Stimulated activated memory B cell treated with anti-CD40 and anti-IgM and Interleukin-4, amounts not matched to agents 10 μg/mL and 1 μg/mL and 100 μg/mL, for 72 hours (primary cell): ENCODE results near the gene ARRDC2.

Experiments
- ATAC-seq: fragments of 150-1000 bp; cut with Tn5 transposase; 2 replicates; pipeline ENCODE4 v1.10.0; 2021
- H3K27ac Mint-ChIP-seq: one replicate; pipeline ENCODE4 v1.8.0; 2022; ENCODE audit warnings: mild to moderate bottlenecking, mixed read lengths
- H3K27me3 Mint-ChIP-seq: one replicate; pipeline ENCODE4 v1.8.0; 2022; ENCODE audit warnings: mixed read lengths
- H3K36me3 Mint-ChIP-seq: one replicate; pipeline ENCODE4 v1.8.0; 2022; ENCODE audit warnings: mixed read lengths
- H3K4me1 Mint-ChIP-seq: one replicate; pipeline ENCODE4 v1.8.0; 2022; ENCODE audit warnings: mixed read lengths
- H3K4me3 Mint-ChIP-seq: one replicate; pipeline ENCODE4 v1.8.0; 2022; ENCODE audit warnings: mild to moderate bottlenecking, moderate library complexity, mixed read lengths
- H3K9me3 Mint-ChIP-seq: one replicate; pipeline ENCODE4 v1.8.0; 2022; ENCODE audit warnings: mixed read lengths

ARRDC2 gene

DNA sequence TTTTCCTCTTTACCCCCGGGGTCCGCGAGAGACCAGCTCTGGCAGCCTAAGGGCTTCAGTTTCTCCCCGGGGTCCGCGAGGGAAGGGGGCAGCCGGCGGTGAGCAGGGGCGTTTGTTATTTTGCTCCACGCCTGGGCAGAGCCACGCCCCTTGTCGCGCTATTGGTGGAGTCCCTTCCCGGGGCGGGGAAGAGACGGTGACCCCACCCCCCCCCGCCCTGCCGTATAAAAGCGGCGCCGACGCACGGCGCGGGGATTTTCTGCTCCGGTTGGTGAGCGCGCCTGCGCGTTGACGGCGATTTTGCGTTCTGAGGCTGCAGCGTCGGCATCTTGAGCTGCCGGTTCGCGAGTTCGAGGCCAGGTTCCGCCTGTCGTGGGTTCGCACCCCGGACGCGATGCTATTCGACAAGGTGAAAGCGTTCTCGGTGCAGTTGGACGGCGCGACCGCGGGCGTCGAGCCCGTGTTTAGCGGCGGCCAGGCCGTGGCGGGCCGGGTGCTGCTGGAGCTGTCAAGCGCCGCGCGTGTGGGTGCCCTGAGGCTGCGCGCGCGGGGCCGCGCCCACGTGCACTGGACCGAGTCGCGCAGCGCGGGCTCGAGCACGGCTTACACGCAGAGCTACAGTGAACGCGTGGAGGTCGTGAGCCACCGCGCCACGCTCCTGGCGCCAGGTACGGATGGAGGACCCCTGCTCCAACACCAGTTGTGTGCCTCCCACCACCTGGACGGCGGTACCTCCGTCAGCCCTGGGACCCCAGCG, at the start of gene ARRDC2:
Gene ARRDC2 (plus strand): TSS at position 254 of the 757 bp plus-strand sequence. CDS start 141 bp downstream, at position 395.
- ATAC-seq = peak; percentile 92
- no peaks in the 10 kb centered on the region for H3K27me3 Mint-ChIP-seq
- H3K27ac Mint-ChIP-seq = peak within 1 kb of the TSS; percentile 84
- peaks cover 46% of the 10 kb centered on the region for H3K36me3 Mint-ChIP-seq
- H3K4me3 Mint-ChIP-seq = peak within 1 kb of the TSS; percentile 92
- no peaks in the 10 kb centered on the region for H3K9me3 Mint-ChIP-seq
- H3K4me1 Mint-ChIP-seq = peaks cover 37% of the 10 kb centered on the region

- no peak for ATAC-seq
- H3K4me3 Mint-ChIP-seq = no peak overlapping the region
- peaks cover 5% of the 10 kb centered on the region for H3K36me3 Mint-ChIP-seq
- no peaks in the 10 kb centered on the region for H3K9me3 Mint-ChIP-seq
- peaks cover 67% of the 10 kb centered on the region for H3K27me3 Mint-ChIP-seq
- H3K4me1 Mint-ChIP-seq = peaks cover 27% of the 10 kb centered on the region
- H3K27ac Mint-ChIP-seq = no peak overlapping the region
These were observed 43.9 kb upstream of the ARRDC2 start for GRCh38 chr19:17963936-17964691.

DNA sequence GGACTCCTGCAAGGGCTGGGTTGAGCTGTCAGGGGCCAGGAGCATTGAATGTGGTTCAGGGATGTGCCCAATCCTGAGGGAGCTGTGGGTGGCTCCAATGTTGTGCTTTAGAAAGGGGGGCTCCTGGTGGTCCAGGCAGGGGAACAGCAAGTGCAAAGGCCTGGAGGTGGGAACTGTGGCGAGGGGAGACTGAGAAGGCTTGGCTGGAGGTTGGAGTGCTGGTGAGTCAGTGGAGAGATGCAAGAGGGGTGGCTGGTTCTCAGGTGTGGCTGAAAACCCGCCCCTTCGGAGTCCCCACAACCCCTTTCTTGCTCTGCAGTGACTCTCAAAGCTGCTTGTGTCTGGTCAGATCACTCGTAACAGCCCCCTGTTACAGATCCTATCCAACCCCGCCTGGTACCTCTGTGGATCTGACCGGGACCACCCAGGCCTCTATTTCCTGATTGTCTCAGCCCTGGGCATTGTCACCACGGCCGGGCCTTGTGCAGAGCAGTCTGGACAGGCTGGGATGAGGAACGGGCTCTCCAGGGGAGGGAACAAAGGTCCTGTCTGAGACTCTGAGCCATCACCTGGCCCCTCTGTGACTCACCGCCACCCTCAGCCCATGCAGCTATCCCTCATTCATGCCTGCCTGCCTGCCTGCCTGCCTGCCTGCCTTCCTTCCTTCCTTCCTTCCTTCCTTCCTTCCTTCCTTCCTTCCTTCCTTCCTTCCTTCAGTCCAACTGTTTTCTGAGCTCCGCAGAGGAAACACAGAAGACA, 42.4 kb upstream of the ARRDC2 start:
- peaks cover 27% of the 10 kb centered on the region for H3K4me1 Mint-ChIP-seq
- peaks cover 5% of the 10 kb centered on the region for H3K36me3 Mint-ChIP-seq
- H3K27me3 Mint-ChIP-seq = peaks cover 77% of the 10 kb centered on the region
- no peak overlapping the region for H3K27ac Mint-ChIP-seq
- no peaks in the 10 kb centered on the region for H3K9me3 Mint-ChIP-seq
- ATAC-seq = no peak
- no peak overlapping the region for H3K4me3 Mint-ChIP-seq

GRCh38 chr19:17966129-17966483, 41.9 kb upstream of the ARRDC2 start:
- peaks cover 5% of the 10 kb centered on the region for H3K36me3 Mint-ChIP-seq
- H3K27ac Mint-ChIP-seq = no peak overlapping the region
- ATAC-seq = no peak
- H3K9me3 Mint-ChIP-seq = no peaks in the 10 kb centered on the region
- peaks cover 27% of the 10 kb centered on the region for H3K4me1 Mint-ChIP-seq
- H3K27me3 Mint-ChIP-seq = peaks cover 77% of the 10 kb centered on the region
- H3K4me3 Mint-ChIP-seq = no peak overlapping the region

GRCh38 chr19:17966550-17967256, 41.3 kb upstream of the ARRDC2 start, which contains the start of gene KCNN1:
TSS of gene KCNN1 (plus strand) at chr19:17967107. CDS start at chr19:17973889, 6,782 bp downstream.
- peak; percentile 6 for ATAC-seq
- H3K4me3 Mint-ChIP-seq = peak within 1 kb of the TSS; percentile 49
- no peaks in the 10 kb centered on the region for H3K9me3 Mint-ChIP-seq
- peaks cover 75% of the 10 kb centered on the region for H3K27me3 Mint-ChIP-seq
- H3K4me1 Mint-ChIP-seq = peaks cover 27% of the 10 kb centered on the region
- peaks cover 5% of the 10 kb centered on the region for H3K36me3 Mint-ChIP-seq
- H3K27ac Mint-ChIP-seq = no peak within 1 kb of the TSS

DNA sequence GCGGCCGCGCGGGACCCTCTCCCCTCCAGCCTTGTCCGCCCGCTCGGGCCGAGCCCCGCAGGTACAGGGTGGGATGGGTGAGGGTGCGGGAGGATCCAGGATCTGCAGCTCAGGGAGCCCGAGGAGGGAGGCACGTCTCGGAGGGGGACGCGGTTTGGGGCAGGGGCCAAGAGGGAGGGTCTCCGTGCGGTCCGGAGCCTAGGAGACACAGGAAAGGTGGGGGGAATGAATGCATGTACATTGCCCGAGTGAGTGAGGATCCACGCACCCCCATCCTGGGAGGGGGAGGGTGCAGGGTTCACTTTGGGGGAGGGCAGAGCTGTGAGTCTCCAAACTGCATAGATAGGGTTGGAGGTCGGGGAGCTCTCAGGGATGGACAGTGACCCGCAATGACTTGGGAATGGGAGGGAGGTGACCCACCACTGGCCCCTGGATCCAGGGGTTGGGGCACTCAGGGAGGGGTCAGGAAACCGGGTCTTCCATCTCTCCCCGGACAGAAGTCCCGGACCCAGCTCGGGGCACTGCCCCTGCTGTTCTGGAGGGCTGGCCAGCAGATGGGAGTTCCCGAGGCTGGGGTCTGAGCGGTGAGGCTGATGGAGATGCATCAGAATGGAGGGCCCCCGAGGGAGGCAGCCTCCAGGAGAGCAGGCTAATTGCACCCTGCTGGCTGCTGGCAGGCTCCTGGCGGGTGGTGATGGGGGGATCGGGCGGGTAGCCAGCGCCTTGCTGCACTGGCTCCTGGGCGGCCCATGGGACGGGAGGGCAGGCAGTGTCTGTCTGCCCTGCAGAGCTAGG, 40.5 kb upstream of the ARRDC2 start:
- Mint-ChIP-seq H3K4me1 (peaks cover 27% of the 10 kb centered on the region), H3K36me3 (peaks cover 5% of the 10 kb centered on the region), H3K4me3 (no peak overlapping the region), H3K27ac (no peak overlapping the region), H3K9me3 (no peaks in the 10 kb centered on the region), H3K27me3 (peaks cover 67% of the 10 kb centered on the region)
- peak; percentile 17 for ATAC-seq

DNA sequence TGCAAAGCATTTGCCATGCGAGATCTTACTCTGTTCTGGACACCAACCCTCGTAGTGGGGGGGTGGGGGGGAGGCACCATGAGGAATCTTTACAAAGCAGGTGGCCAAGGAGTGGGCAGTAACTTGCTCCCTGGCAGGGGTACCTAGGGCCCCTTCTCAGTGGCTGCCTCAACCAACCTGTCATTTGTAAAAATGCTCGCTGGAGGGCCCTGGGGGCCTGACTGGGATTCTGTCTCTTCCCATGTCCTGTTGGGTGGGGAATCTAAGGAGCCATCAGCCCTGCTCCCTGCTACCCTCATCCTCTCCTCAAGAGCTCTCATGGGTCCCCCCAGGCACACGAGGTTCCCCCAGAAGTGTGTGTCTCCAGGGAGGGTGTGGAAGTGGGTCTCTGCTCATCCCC, 39.6 kb upstream of the ARRDC2 start:
- ATAC-seq = no peak
- no peaks in the 10 kb centered on the region for H3K9me3 Mint-ChIP-seq
- H3K27me3 Mint-ChIP-seq = peaks cover 59% of the 10 kb centered on the region
- H3K27ac Mint-ChIP-seq = no peak overlapping the region
- H3K4me3 Mint-ChIP-seq = no peak overlapping the region
- H3K4me1 Mint-ChIP-seq = peaks cover 33% of the 10 kb centered on the region
- H3K36me3 Mint-ChIP-seq = peaks cover 4% of the 10 kb centered on the region

GRCh38 chr19:17969096-17969792, 38.7 kb upstream of the ARRDC2 start:
- Mint-ChIP-seq H3K27ac (no peak overlapping the region), H3K4me3 (no peak overlapping the region), H3K9me3 (no peaks in the 10 kb centered on the region), H3K4me1 (peaks cover 33% of the 10 kb centered on the region), H3K36me3 (no peaks in the 10 kb centered on the region), H3K27me3 (peaks cover 50% of the 10 kb centered on the region)
- no peak for ATAC-seq

DNA sequence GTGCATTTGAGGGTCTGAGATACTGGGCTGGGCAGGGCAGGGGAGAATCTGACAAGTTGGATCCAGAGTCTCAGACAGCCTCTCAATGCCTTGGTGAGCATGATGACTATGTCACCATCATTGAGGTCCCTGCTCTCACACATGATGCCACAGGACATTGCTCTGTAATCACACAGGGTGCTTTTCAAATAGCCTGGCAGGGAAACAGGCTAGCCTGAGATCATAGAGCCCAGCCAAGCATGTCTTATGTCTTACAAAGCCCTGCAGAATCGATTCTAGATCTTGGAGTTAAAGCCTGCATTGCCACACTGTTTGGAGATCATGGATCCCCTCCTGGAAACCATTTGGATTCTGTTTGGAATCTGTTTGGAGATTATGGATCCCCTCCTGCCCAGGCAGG, 35.7 kb upstream of the ARRDC2 start:
- no peak for ATAC-seq
- Mint-ChIP-seq H3K36me3 (no peaks in the 10 kb centered on the region), H3K27ac (no peak overlapping the region), H3K4me1 (peaks cover 11% of the 10 kb centered on the region), H3K27me3 (peaks cover 20% of the 10 kb centered on the region), H3K4me3 (no peak overlapping the region), H3K9me3 (no peaks in the 10 kb centered on the region)

GRCh38 chr19:17973759-17974158, 34.2 kb upstream of the ARRDC2 start:
- Mint-ChIP-seq H3K27me3 (peaks cover 11% of the 10 kb centered on the region), H3K36me3 (no peaks in the 10 kb centered on the region), H3K4me1 (peaks cover 6% of the 10 kb centered on the region), H3K27ac (no peak overlapping the region), H3K9me3 (no peaks in the 10 kb centered on the region), H3K4me3 (no peak overlapping the region)
- peak; percentile 67 for ATAC-seq

GRCh38 chr19:17974551-17974950, 33.4 kb upstream of the ARRDC2 start:
- H3K27ac Mint-ChIP-seq = no peak overlapping the region
- peaks cover 10% of the 10 kb centered on the region for H3K4me1 Mint-ChIP-seq
- no peak for ATAC-seq
- H3K9me3 Mint-ChIP-seq = no peaks in the 10 kb centered on the region
- peaks cover 6% of the 10 kb centered on the region for H3K27me3 Mint-ChIP-seq
- no peaks in the 10 kb centered on the region for H3K36me3 Mint-ChIP-seq
- H3K4me3 Mint-ChIP-seq = no peak overlapping the region

GRCh38 chr19:17975032-17975431, 32.9 kb upstream of the ARRDC2 start:
- Mint-ChIP-seq H3K4me1 (peaks cover 15% of the 10 kb centered on the region), H3K36me3 (no peaks in the 10 kb centered on the region), H3K9me3 (no peaks in the 10 kb centered on the region), H3K27me3 (peaks cover 1% of the 10 kb centered on the region), H3K27ac (no peak overlapping the region), H3K4me3 (no peak overlapping the region)
- ATAC-seq = no peak

- H3K4me3 Mint-ChIP-seq = no peak overlapping the region
- H3K27me3 Mint-ChIP-seq = no peaks in the 10 kb centered on the region
- H3K9me3 Mint-ChIP-seq = no peaks in the 10 kb centered on the region
- no peak overlapping the region for H3K27ac Mint-ChIP-seq
- H3K36me3 Mint-ChIP-seq = no peaks in the 10 kb centered on the region
- no peak for ATAC-seq
- H3K4me1 Mint-ChIP-seq = peaks cover 23% of the 10 kb centered on the region
These were observed 30.9 kb upstream of the ARRDC2 start for GRCh38 chr19:17977021-17977420.

GRCh38 chr19:17977488-17977887, 30.5 kb upstream of the ARRDC2 start:
- Mint-ChIP-seq H3K27me3 (peaks cover 4% of the 10 kb centered on the region), H3K4me3 (no peak overlapping the region), H3K27ac (no peak overlapping the region), H3K9me3 (no peaks in the 10 kb centered on the region), H3K36me3 (no peaks in the 10 kb centered on the region), H3K4me1 (peaks cover 23% of the 10 kb centered on the region)
- ATAC-seq = no peak
